ENCODE results near the gene RAB29. TPM values are rescaled to one million over a fixed set of nuclear protein-coding genes. Genes with fewer than 3 reads are reported as not detected.

The RAB29 gene
- polyA plus RNA-seq, 10 donors, result 2.8 to 5.3 (median 4.2) TPM

DNA sequence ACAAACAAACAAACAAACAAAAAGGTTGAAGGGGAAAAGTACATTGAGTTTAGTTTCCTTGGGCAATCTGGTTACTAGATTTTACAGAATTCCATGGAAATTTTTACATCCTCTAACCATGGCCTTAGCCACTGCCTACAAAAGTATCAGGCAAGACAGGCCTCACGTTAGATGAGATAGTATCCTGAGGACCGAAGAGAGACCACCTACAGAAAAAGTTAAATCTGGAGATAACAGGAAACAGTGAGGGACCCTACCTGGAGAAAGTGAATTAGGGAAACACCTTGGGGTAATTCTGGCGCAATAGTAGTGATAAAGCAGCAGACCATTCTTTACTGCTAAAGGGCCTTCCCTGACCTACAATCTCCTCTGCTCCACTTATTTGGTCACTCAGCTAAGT lies 8.7 kb downstream of the RAB29 start:
- no peak for DNase-seq

GRCh38 chr1:205766038-205766437 lies 9.2 kb downstream of the RAB29 start:
- DNase-seq, result no peak

DNA sequence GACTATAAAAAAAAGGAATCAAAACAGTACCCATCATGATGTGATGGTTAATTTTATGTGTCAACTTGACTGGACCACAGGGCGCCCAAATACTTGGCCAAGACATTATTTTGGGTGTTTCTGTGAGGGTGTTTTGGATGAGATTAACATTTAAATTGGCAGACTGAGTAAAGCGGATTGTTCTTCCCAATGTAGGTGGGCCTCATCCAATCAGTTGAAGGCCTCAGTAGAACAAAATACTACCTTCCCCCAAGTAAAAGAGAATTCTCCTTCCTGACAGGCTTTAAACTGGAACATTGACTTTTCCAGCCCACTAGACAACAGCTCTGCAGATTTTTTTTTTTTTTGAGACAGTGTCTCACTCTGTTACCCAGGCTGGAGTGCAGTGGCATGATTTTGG lies 10.7 kb downstream of the RAB29 start:
- no peak for DNase-seq

- DNase-seq, result no peak
Observed at GRCh38 chr1:205763980-205764379, 11.3 kb downstream of the RAB29 start.

- no peak for DNase-seq
Observed at GRCh38 chr1:205760606-205761005, 14.7 kb downstream of the RAB29 start.

GRCh38 chr1:205756552-205756951 lies 18.7 kb downstream of the RAB29 start:
- no peak for DNase-seq

DNA sequence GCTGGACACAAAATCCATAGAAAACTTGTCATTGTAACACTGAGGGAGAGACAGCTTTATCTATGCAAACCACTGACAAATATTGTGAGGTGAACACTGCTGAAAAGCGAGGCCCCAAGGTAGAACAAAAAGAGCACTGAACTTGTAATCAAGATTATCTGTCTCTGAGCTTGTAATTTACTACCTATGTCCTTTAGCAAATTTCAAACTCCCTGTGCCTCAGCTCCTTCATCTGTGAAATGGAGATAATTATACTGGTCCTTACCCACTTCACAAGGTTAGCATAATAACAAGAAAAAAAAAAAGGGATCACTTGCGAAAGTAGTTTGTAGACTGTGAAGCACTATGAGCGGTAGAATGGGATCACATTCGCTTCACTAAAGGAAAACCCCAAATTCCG lies 20.4 kb downstream of the RAB29 start:
- no peak for DNase-seq

DNA sequence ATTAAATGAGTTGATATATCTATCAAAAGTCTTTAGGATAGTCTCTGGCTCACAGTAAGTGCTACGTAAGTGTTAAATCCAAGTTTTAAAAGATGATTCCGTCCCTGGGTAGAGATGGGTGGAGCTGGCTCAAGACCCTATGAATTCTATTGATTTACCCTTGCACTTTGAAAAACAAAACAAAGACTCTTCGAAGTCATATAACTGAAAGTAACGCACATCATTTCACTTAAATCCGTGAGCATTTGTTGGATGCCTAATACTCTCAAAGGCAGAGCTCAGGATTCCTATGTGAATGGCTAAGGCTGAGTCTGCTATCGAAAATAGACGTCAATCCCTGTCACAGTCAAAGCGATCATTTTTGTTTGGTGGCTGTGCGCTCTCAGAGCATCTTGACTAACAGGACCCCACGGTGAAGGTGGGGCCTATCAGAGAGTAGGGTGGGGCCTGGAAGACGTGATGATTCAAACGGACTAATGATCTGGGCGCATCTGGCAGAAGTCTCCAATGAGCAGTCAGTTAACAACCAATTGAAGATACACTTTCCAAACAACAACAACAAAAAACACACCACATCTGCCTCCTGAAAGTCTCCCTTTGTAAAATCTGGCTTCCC lies 24.1 kb downstream of the RAB29 start:
- DNase-seq, result peak in 1 of 3 donors; percentile 60

DNA sequence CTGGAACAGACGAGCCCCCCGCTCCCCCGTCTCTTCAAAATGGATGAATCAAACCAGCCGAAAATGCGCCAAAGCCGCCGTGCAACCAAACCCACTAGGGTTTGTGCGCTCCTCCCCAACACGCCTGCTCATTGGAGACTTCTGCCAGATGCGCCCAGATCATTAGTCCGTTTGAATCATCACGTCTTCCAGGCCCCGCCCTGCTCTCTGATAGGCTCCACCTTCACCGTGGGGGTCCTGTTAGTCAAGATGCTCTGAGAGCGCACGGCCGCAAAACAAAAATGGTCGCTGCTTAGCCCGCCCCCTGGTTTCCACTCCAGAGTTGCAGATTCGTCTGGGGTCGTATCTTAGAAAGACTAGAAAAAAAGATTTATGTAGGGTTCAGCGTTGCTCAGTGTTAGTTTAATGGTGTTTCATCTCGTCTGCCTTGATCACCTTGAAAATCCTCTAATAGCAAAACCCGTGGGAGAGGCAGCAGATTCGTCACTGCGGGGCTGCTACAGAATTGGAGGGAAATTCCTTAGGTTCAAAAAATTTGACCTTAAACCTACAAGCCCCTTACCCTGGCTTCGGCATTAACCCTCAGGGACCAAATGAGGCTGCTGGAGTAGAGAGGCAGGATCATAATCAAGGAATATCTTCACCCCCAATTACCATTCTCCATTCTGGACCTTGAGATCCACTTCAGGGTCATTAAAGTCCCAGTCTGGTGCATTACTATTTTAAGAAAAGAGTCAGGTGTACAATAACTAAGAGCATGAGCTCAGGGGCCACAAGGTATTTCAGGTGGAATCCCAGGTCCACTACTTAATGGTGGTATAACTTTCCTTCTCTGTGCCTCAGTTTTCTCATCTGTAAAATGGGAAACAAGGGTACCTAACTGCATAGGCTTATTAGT lies 24.9 kb downstream of the RAB29 start, which contains the start of gene NUCKS1:
Gene NUCKS1 (minus strand): TSS at position 45 of the 898 bp plus-strand sequence. CDS start 209 bp downstream, outside the sequence.
- DNase-seq, result peak; percentile 98 to 99 (median 99)

- DNase-seq, result peak; percentile 94 to 98 (median 97)
Observed at GRCh38 chr1:205749234-205750137, 25.8 kb downstream of the RAB29 start.

GRCh38 chr1:205748403-205749233 lies 26.7 kb downstream of the RAB29 start:
- peak; percentile 54 to 80 (median 57) for DNase-seq

DNA sequence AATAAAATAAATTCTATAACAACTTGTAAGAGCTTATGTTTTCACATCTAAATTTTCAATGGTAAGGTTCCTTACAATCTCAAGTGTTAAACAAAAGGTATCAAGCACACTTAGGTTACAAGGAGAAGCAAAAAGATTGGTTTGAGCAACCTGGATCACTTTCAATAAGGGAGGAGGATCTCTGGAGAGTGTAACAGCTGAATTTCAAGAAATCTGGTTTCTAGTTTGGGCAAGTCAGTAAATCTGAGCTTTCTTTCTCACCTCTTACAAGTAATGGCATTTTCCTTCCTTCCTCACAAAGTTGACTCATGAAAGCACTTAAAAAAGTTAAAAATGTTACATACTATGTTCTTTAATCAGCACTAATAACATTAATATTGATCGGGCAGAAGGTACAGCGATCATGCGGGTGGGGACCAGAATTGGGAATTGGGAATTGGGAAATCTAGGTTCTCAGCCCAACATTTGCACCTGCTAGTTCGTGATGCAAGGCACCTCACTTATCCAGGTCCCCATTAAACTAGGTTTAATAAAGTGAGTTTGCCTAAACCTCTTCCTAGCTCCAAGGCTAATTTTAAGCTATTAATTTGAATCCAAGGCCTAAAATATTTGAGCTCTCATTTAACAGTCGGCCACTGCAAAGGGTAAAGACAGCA lies 28.4 kb downstream of the RAB29 start:
- no peak for DNase-seq

DNA sequence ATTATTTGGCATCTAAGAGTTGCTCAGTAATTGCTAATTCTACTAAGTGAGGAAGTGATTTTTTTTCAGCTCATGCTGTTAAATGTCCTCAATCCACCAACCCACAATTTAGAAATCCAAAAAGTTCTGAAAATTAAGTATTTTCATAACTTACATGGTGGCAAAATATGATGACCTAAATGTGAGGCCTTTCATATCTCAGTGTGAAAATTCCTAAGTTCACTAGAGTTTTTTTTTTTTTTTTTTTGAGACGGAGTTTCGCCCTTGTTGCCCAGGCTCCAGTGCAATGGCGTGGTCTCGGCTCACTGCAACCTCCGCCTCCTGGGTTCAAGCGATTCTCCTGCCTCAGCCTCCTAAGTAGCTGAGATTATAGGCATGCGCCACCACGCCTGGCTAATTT lies 30.9 kb downstream of the RAB29 start:
- DNase-seq, result no peak

GRCh38 chr1:205743977-205744376 lies 31.3 kb downstream of the RAB29 start:
- no peak for DNase-seq

DNA sequence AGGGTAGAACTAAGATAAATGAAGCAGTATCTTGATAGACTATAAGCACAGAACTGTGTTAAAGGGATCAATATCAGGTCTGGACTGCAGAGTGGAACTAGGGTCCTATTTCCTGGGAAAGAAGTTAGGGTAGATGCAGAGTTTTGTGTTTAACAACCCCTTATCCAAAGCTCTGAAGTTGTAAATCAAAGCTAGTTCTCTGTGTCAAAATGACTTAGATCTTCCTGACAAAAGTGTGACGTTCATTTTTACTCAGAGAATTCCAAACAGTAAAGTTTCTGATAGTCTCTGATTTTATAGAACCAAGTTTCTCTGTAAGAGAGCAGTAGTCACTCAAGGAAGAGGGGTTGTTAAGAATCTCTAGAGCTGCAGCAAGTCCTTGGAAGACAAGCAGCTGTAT lies 33.6 kb downstream of the RAB29 start:
- no peak for DNase-seq

GRCh38 chr1:205739348-205740160 lies 35.7 kb downstream of the RAB29 start:
- no peak for DNase-seq

- DNase-seq, result no peak
Observed at GRCh38 chr1:205735218-205735617, 40.1 kb downstream of the RAB29 start.

DNA sequence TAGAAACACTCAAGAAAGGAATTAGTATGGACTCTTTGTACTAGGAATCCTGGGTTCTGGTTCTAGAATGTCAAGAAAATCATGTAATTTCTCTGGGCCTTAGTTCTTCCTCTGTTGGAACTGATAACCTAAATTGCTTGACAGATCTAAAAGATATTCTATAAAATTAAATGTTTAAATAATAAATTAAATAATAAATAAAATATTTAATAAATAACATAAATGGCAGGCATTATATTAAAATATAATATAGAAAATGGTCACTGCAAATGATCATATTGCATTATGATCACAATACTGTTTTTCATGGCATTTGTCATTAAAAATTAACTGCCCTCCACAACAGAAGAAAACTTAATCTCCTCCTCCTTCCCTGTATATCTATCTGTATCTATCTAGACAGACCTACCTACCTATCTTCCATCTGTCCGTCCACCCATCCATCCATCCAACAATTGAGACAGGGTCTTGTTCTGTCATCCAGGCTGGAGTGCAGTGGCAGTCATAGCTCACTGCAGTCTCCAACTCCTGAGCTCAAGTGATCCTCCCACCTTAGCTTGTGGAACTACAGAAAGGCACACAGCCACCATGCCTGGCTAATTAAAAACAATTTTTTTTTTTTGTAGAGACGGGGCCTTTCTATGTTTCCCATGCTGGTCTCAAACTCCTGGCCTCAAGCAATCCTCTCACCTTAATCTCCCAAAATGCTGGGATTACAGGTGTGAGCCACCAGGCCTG lies 41.7 kb downstream of the RAB29 start:
- no peak for DNase-seq
